ENCODE data around the gene WBP11. TPM values are rescaled to one million over a fixed set of nuclear protein-coding genes. Genes with fewer than 3 reads are reported as not detected.

WBP11 gene
- 10 to 100 TPM; 38.0 to 44.1 TPM for total RNA-seq
- long read RNA-seq, full-length matches to known transcripts, result 8 of 17 reads
- long read RNA-seq, partial matches to known transcripts, result 6 of 17 reads
- long read RNA-seq, other reads (novel, unspliced or antisense), result 3 of 17 reads

DNA sequence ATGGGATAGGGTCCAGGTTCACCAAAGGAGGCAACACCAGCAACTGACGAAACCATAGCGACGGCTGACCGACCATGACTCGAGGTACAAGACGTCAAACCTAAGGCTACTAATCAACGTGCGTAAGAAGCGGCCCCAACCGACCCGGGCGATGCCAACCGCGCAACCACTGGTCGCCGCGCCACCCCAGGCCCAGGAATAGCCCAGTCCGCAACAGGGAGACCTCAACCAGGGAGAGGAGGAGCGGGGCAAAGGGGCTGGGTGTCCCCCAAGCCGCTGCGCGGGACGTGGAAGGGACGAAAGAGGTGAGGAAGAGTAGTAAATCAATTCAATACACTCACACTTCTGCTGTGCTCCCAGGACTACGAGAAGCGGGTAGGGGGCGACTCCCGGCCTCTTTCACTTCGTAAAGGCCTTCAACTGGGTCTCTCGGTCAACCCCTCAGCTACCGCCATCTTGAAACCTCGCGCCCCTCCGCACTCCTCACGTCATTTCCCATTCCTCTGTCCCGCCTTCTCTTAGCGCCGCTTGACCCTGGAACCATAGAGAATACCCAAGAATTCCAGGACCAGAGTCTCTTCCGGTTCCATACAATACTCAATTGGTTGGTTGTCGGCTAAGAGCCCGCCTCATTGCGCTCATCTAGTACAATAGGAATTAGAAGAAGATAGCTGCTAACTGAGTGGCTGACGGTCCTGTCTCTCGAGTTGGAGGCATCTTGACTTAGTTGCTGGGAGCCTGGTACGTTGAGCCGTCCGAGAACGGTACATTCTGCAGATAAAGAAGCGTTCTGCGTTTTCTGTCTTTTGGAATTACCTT, at the start of gene WBP11, which contains the start of gene C12orf60:
Gene WBP11, minus strand, starts transcription at position 468 of the 819 bp plus-strand sequence. CDS start 2,095 bp downstream, outside the sequence.
Gene C12orf60, plus strand, starts transcription at position 660 of the 819 bp plus-strand sequence. CDS start 19,266 bp downstream, outside the sequence.
- ATAC-seq, result peak; percentile 99
- peak; percentile 90 to 97 for DNase-seq
- intact Hi-C loops (cut with DNase I, micrococcal nuclease), result no loop called here

GRCh38 chr12:14852880-14853279, 49.6 kb upstream of the WBP11 start:
- intact Hi-C loops (cut with DNase I, micrococcal nuclease), result loop anchor here in 1 of 2 donors (2.0 kb wide), 1 partner anchor 414 kb away; no protein-coding TSS in a partner anchor
- DNase-seq, result no peak

DNA sequence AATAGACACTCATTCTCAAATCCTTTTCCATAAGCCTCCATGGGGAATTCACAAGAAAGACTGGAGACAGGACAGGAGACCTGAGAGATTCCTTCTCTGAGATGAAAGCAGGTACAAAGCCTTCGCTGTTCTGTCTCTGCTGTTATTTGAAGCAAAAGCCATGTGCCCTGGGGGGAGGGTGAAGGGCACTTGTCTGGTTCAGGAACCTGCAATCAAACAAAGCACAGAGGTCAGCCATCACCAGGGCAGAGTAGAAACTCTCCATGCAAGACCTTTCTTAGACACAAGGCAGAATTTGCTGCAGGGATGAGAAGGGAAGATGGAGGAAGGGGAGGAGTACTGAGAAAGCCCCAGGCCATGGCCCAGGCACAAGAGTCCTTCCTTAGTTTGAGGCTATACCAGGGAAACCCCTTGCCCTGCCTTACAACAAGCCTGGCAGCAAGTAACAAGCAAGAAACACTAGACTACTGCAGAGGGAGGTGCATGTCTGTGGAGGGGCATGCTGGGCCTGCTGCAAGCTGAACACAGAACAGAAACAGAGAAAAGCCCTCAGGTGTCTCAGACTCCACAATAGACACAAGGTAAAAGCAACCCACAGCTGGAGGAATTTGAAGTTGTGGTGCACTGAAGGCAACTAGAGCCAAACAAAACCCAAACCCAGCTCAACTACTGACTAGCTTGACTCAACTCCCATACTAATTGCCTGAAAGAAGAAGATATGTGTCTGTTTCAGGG, 47.8 kb upstream of the WBP11 start:
- DNase-seq (no peak), ATAC-seq (no peak)
- intact Hi-C loops (cut with DNase I, micrococcal nuclease), result no loop called here

More at GRCh38 chr12:14852880-14853279, 49.6 kb upstream of the WBP11 start:
- ATAC-seq, result no peak

DNA sequence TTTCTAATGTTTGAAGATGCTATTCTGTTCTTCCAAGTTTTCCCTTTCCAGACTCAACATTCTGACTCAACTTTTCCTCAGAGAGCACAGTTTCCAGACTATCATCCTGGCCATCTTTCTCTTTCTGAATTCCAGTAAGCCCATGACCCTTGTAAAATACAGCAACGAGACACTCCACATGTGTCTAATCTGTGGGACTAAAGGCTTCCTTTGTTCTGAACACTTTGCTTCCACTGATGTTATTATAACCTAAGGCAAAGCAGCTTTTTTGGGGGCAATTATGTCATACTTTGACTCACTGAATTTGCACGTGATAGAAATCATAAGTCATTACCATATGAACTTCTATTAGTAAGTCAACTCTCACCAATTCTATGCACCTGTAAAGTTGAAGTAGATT, 46.4 kb upstream of the WBP11 start:
- intact Hi-C loops (cut with DNase I, micrococcal nuclease), result loop anchor here in 1 of 2 donors (10.0 kb wide), 1 partner anchor 145 kb away; no protein-coding TSS in a partner anchor
- no peak for ATAC-seq
- no peak for DNase-seq

- no peak for ATAC-seq
- intact Hi-C loops (cut with DNase I, micrococcal nuclease), result loop anchor here (2.0 to 10.0 kb wide), 2 partner anchors 148 kb away; no protein-coding TSS in a partner anchor
Observed at GRCh38 chr12:14846876-14847580, 43.8 kb upstream of the WBP11 start.

DNA sequence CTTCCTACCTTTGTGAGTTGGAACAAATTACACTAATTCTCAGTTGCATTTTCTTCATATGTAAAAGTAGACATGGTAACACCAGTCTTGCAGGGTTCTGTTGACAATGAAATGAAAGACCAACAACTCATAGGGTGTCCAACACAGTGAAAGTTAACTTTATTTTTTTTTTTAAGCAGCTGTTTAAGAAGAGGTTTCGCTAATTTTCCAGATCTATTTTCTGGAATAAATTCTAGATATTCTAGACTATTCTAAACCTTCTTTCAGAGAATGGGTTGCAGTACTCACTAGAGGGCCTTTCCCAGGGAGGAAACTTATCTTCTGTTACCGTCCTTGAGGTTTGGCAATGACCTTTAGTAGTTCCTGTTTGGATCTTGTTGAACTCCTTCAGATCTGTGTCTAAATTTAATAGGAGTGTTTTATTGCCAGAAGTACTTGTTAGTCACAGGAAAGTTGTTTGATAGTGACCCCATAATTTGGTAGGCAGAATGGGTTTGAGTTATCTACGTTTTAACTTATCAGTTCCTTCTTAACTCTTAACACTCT, 42.8 kb upstream of the WBP11 start:
- DNase-seq (no peak), ATAC-seq (peak; percentile 53)
- intact Hi-C loops (cut with DNase I, micrococcal nuclease), result loop anchor here (2.0 to 10.0 kb wide), 2 partner anchors 149 kb away; no protein-coding TSS in a partner anchor

More at GRCh38 chr12:14846876-14847580, 43.8 kb upstream of the WBP11 start:
- DNase-seq, result no peak

DNA sequence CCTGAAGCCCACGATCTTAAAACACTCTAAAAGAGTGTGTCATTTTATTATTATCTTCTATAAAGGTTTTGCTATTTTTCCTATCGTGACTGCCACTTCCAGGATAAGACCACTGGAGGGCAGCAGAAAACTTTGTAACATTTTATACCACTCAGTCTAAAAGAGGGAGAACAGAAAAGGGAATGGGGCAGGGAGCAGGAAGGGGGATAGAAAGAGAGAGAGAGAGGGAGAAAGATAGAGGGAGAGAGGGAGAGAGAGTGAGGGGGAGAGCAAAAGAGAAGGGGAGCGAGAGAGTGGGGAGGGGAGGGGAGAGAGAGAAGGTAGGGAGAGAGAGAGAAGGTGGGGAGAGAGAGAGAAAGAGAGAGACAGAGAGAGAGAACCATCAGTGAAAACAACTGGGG, 42.1 kb upstream of the WBP11 start:
- DNase-seq (peak in 1 of 2 donors; percentile 35), ATAC-seq (peak; percentile 72)
- intact Hi-C loops (cut with DNase I, micrococcal nuclease), result loop anchor here in 1 of 2 donors (10.0 kb wide), 1 partner anchor 149 kb away; no protein-coding TSS in a partner anchor

GRCh38 chr12:14844401-14844800, 41.1 kb upstream of the WBP11 start:
- ATAC-seq, result no peak
- DNase-seq, result no peak
- intact Hi-C loops (cut with DNase I, micrococcal nuclease), result loop anchor here in 1 of 2 donors (10.0 kb wide), 1 partner anchor 150 kb away; no protein-coding TSS in a partner anchor

- DNase-seq (no peak), ATAC-seq (no peak)
- intact Hi-C loops (cut with DNase I, micrococcal nuclease), result loop anchor here in 1 of 2 donors (10.0 kb wide), 1 partner anchor 151 kb away; no protein-coding TSS in a partner anchor
Observed at GRCh38 chr12:14843425-14843887, 40.2 kb upstream of the WBP11 start, which contains the start of gene ART4. Gene ART4 (minus strand): TSS chr12:14843526. CDS start chr12:14843113, 413 bp downstream.

- peak; percentile 65 for ATAC-seq
- DNase-seq, result no peak
- intact Hi-C loops (cut with DNase I, micrococcal nuclease), result loop anchor here in 1 of 2 donors (10.0 kb wide), 1 partner anchor 152 kb away; no protein-coding TSS in a partner anchor
Observed at GRCh38 chr12:14842315-14842714, 39.0 kb upstream of the WBP11 start.

- intact Hi-C loops (cut with DNase I, micrococcal nuclease), result loop anchor here in 1 of 2 donors (10.0 kb wide), 1 partner anchor 153 kb away; no protein-coding TSS in a partner anchor
- DNase-seq (no peak), ATAC-seq (peak; percentile 8)
Observed at GRCh38 chr12:14841761-14842160, 38.5 kb upstream of the WBP11 start.

GRCh38 chr12:14840616-14841015, 37.3 kb upstream of the WBP11 start:
- DNase-seq (no peak), ATAC-seq (peak; percentile 81)
- intact Hi-C loops (cut with DNase I, micrococcal nuclease), result loop anchor here in 1 of 2 donors (10.0 kb wide), 1 partner anchor 154 kb away; no protein-coding TSS in a partner anchor

DNA sequence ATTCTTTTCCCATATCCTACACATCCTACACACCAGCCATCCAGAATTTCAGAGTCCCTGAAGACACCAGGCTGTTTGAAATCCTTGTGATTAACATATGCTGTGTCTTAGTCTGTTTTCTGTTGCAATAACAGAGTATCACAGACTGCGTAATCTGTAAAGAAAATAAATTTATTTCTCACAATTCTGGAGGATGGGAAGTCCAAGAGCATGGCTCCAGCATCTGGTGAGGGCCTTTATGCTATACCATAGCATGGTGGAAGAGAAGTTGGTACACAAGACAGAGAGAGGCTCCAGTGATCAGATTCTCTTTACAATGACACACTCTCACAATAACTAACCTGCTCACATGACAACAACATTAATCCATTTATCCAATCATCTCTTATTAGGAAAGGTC, 36.0 kb upstream of the WBP11 start:
- intact Hi-C loops (cut with DNase I, micrococcal nuclease), result no loop called here
- DNase-seq (no peak), ATAC-seq (no peak)

- DNase-seq (no peak), ATAC-seq (no peak)
- intact Hi-C loops (cut with DNase I, micrococcal nuclease), result no loop called here
Observed at GRCh38 chr12:14836336-14837210, 33.3 kb upstream of the WBP11 start.

DNA sequence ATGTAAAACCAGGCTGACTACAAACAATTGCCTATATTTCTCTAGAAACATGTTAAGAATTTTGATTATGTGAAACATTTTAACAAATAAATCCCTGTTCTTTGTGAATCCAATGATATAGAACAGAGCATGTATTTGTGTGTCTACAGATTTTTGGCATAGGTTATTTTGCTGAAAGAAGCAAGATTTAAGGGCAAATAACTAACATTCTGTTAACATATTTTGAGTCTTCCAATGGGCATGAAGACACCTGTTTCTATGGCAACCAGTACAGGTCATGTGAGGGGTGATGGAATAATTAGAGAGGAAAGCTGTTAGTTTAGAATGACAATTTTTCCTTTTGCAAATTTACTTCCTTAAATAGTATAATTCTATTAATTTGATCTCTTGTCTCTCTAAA, 31.2 kb upstream of the WBP11 start:
- no peak for DNase-seq
- intact Hi-C loops (cut with DNase I, micrococcal nuclease), result no loop called here
- ATAC-seq, result no peak

DNA sequence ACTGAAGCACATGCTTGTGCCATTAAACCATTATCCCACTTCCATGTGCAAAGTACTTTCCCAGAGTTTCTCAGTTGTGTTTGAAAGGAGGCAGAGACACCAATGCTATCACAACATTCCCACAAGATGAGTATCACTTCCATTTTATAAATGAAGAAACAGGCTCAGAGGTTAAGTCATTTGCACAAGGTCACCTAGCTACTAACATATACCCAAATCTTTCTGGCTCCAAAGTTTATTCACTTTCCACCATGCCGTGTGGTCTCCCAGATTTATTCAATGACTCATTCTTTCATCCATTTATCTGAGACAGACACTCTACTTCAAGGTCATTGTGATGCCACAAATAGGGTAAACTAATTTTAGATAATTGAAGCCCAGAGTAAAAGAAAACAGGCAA, 30.7 kb upstream of the WBP11 start:
- DNase-seq (no peak), ATAC-seq (no peak)
- intact Hi-C loops (cut with DNase I, micrococcal nuclease), result no loop called here

DNA sequence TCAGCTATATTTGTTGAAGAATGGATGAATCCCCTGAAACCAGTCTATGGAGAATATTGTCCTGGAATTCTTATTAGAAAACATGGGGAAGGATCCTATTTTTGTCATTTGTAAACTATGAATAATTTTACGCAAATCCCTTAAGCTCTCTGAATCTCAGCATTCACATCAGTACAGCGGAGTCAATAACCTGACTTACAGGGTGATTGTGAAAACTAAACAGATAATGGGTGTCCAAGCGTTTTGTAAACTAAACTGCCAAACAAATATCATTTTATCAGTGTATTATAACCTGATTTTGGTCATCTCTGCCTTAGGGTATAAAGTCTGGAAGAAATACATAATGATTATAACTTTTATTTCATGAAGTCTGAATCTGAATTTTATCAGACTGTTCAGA, 30.1 kb upstream of the WBP11 start:
- no peak for DNase-seq
- intact Hi-C loops (cut with DNase I, micrococcal nuclease), result no loop called here
- ATAC-seq, result no peak

All from left colon (tissue), 2 donors.